ENCODE results near the gene SLC11A2.
A peak's percentile ranks its signal among the peaks of the same experiment; 100 is the strongest.
"Not testable (repeated sequence)": the region's sequence is repeated elsewhere in the genome, so short reads cannot be mapped to it uniquely, and the experiment has no call there.

The SLC11A2 gene

GRCh38 chr12:50988871-50989270 lies 37.3 kb downstream of the SLC11A2 start:
- DNase-seq: no peak

- DNase-seq: no peak
Observed at GRCh38 chr12:50988051-50988450, 38.1 kb downstream of the SLC11A2 start.

GRCh38 chr12:50986966-50987737 lies 39.0 kb downstream of the SLC11A2 start:
- DNase-seq: peak; percentile 76

- no peak for DNase-seq
Observed at GRCh38 chr12:50985322-50985721, 40.9 kb downstream of the SLC11A2 start.

- no peak for DNase-seq
Observed at GRCh38 chr12:50984586-50985298, 41.4 kb downstream of the SLC11A2 start.

GRCh38 chr12:50981319-50982239 lies 44.6 kb downstream of the SLC11A2 start:
- DNase-seq: no peak

GRCh38 chr12:50980545-50980944 lies 45.6 kb downstream of the SLC11A2 start:
- no peak for DNase-seq

GRCh38 chr12:50979369-50980052 lies 46.7 kb downstream of the SLC11A2 start:
- no peak for DNase-seq

GRCh38 chr12:50971946-50972345 lies 54.2 kb downstream of the SLC11A2 start:
- DNase-seq: no peak

GRCh38 chr12:50964432-50964831 lies 61.8 kb downstream of the SLC11A2 start:
- DNase-seq: no peak

- no peak for DNase-seq
Observed at GRCh38 chr12:50961708-50962107, 64.5 kb downstream of the SLC11A2 start.

- DNase-seq: peak; percentile 22
Observed at GRCh38 chr12:50960130-50960529, 66.1 kb downstream of the SLC11A2 start.

GRCh38 chr12:50955697-50956096 lies 70.5 kb downstream of the SLC11A2 start:
- DNase-seq: no peak

- DNase-seq: no peak
Observed at GRCh38 chr12:50955288-50955687, 70.9 kb downstream of the SLC11A2 start.

GRCh38 chr12:50954789-50955188 lies 71.4 kb downstream of the SLC11A2 start:
- not testable (repeated sequence) for DNase-seq

- DNase-seq: no peak
Observed at GRCh38 chr12:50953047-50953446, 73.1 kb downstream of the SLC11A2 start.

- DNase-seq: no peak
Observed at GRCh38 chr12:50952510-50952909, 73.7 kb downstream of the SLC11A2 start, which contains the start of gene HIGD1C. Gene HIGD1C, plus strand, starts transcription at chr12:50952544. Its CDS starts 1,455 bp downstream, at chr12:50953999.

- DNase-seq: no peak
Observed at GRCh38 chr12:50951112-50951511, 75.1 kb downstream of the SLC11A2 start.

- no peak for DNase-seq
Observed at GRCh38 chr12:50949801-50950302, 76.3 kb downstream of the SLC11A2 start.

- no peak for DNase-seq
Observed at GRCh38 chr12:50948798-50949197, 77.4 kb downstream of the SLC11A2 start.

- no peak for DNase-seq
Observed at GRCh38 chr12:50947933-50948626, 78.1 kb downstream of the SLC11A2 start.

GRCh38 chr12:50937653-50938052 lies 88.5 kb downstream of the SLC11A2 start:
- DNase-seq: no peak

Measured in hematopoietic multipotent progenitor cell treated with erythropoietin and hydrocortisone succinate and interleukin-3 and kit ligand, for 6 days (in vitro differentiated cells).